HEK293 (cell line): ENCODE results near the gene TCERG1.
A peak's percentile ranks its signal among the peaks of the same experiment; 100 is the strongest.

Experiments
- CTCF ChIA-PET: fragments of 350-600 bp; formaldehyde crosslinking; extraction: SDS; loops from one replicate; lab custom pipeline; 2021; ENCODE audit warnings: antibody characterized with exemption; lab: Yijun Ruan, JAX
- POLR2A ChIA-PET: fragments of 300-600 bp; formaldehyde crosslinking; extraction: SDS; loops from one replicate; lab custom pipeline; 2020; ENCODE audit warnings: antibody characterized with exemption, inconsistent platforms; lab: Yijun Ruan, JAX
- H3K27ac ChIP-seq: fragments of 200-500 bp; sonication (Bioruptor generic); 2 replicates; pipeline ENCODE4 v1.5.1; 2014; ENCODE audit warnings: low read depth, low read length, control low read depth, inconsistent platforms; ENCODE audit errors: extremely low read depth
- H3K36me3 ChIP-seq, 2 experiments: fragments of 200-500 bp in 1 of 2; sonication (Bioruptor generic) in 1 of 2; 1 replicate in 1 of 2; 2 replicates in 1 of 2; pipeline ENCODE4 v1.5.1; 2014 to 2017; ENCODE audit warnings: inconsistent platforms in 2 of 2, low read length in 2 of 2; ENCODE audit not compliant: control insufficient read depth in 2 of 2, insufficient read depth in 1 of 2
- H3K4me1 ChIP-seq: fragments of 200-500 bp; sonication (Bioruptor generic); 2 replicates; pipeline ENCODE4 v1.5.1; 2014; ENCODE audit warnings: mild to moderate bottlenecking, low read length, inconsistent platforms; ENCODE audit not compliant: control insufficient read depth, insufficient read depth
- H3K4me3 ChIP-seq: 2 replicates; pipeline ENCODE4 v1.5.1; 2011; ENCODE audit warnings: low read depth, mild to moderate bottlenecking, control low read depth, low read length, moderate library complexity
- H3K9me3 ChIP-seq: fragments of 200-500 bp; sonication (Bioruptor generic); 2 replicates; pipeline ENCODE4 v1.5.1; 2014; ENCODE audit warnings: low read depth, low read length, inconsistent platforms; ENCODE audit not compliant: control insufficient read depth, insufficient read depth
- CTCF ChIP-seq: fragments of 450-650 bp; formaldehyde crosslinking; IDR thresholded peaks from 2 replicates; pipeline ENCODE4 v1.5.1; 2016; ENCODE audit warnings: missing biosample characterization, missing genetic modification characterization
- PRDM10 ChIP-seq: fragments of 450-650 bp; formaldehyde crosslinking; IDR thresholded peaks from 2 replicates; pipeline ENCODE4 v1.5.1; 2016; ENCODE audit warnings: missing biosample characterization, missing genetic modification characterization
- SCRT1 ChIP-seq: fragments of 450-650 bp; formaldehyde crosslinking; IDR thresholded peaks from 2 replicates; pipeline ENCODE4 v1.5.1; 2016; ENCODE audit warnings: missing biosample characterization, missing genetic modification characterization, borderline replicate concordance
- SCRT2 ChIP-seq: fragments of 450-650 bp; formaldehyde crosslinking; IDR thresholded peaks from 2 replicates; pipeline ENCODE4 v1.5.1; 2016; ENCODE audit warnings: missing biosample characterization, missing genetic modification characterization
- ZBTB11 ChIP-seq: fragments of 450-650 bp; formaldehyde crosslinking; conservative IDR thresholded peaks from 2 replicates; pipeline ENCODE4 v1.5.1; 2016; ENCODE audit warnings: low read depth, missing biosample characterization, missing genetic modification characterization
- ZBTB48 ChIP-seq: fragments of 450-650 bp; formaldehyde crosslinking; IDR thresholded peaks from 2 replicates; pipeline ENCODE4 v1.5.1; 2016; ENCODE audit warnings: missing biosample characterization, missing genetic modification characterization
- ZNF580 ChIP-seq: fragments of 450-650 bp; formaldehyde crosslinking; IDR thresholded peaks from 2 replicates; pipeline ENCODE4 v1.5.1; 2016; ENCODE audit warnings: missing biosample characterization, missing genetic modification characterization
- ZNF654 ChIP-seq: fragments of 450-650 bp; formaldehyde crosslinking; IDR thresholded peaks from 2 replicates; pipeline ENCODE4 v1.5.1; 2016; ENCODE audit warnings: low read depth, missing biosample characterization, missing genetic modification characterization
- ZNF660 ChIP-seq: fragments of 450-650 bp; IDR thresholded peaks from 2 replicates; pipeline ENCODE4 v1.5.1; 2018; ENCODE audit warnings: missing biosample characterization, mild to moderate bottlenecking, missing genetic modification characterization
- ZNF677 ChIP-seq: fragments of 450-650 bp; IDR thresholded peaks from 2 replicates; pipeline ENCODE4 v1.5.0; 2018; ENCODE audit warnings: missing biosample characterization, mild to moderate bottlenecking, missing genetic modification characterization, moderate library complexity
- ZNF768 ChIP-seq: fragments of 450-650 bp; formaldehyde crosslinking; IDR thresholded peaks from 2 replicates; pipeline ENCODE4 v1.5.1; 2018; ENCODE audit warnings: missing biosample characterization, mild to moderate bottlenecking, missing genetic modification characterization
- ZSCAN5A ChIP-seq: fragments of 450-650 bp; formaldehyde crosslinking; IDR thresholded peaks from 2 replicates; pipeline ENCODE4 v1.5.1; 2016; ENCODE audit warnings: missing biosample characterization, missing genetic modification characterization

Gene TCERG1

GRCh38 chr5:146529984-146530383 lies 82.9 kb downstream of the TCERG1 start:
- POLR2A ChIA-PET, result no interaction called here
- TF ChIP-seq ZNF580 (tag by site-specific recombination) (no peak), PRDM10 (peak; percentile 14; the same call in 1 of the 2 replicates)
- Histone ChIP-seq H3K36me3 (no peaks in the 10 kb centered on the region), H3K4me1 (no peaks in the 10 kb centered on the region), H3K9me3 (no peaks in the 10 kb centered on the region), H3K4me3 (no peak overlapping the region), H3K27ac (no peak overlapping the region)
- CTCF ChIA-PET, result interaction anchor here (0.6 to 7.0 kb wide), 4 partner anchors 114 to 1047 kb away, joined by 3 to 94 read pairs (median 28); no protein-coding TSS in a partner anchor

GRCh38 chr5:146533260-146533857 lies 86.2 kb downstream of the TCERG1 start:
- POLR2A ChIA-PET, result no interaction called here
- no peaks in the 10 kb centered on the region for H3K9me3 ChIP-seq
- TF ChIP-seq SCRT2 (tag by site-specific recombination) (peak; percentile 55), SCRT1 (tag by site-specific recombination) (no peak; the same call in 1 of the 2 replicates), CTCF (tag by site-specific recombination) (peak; percentile 70; the same call in 1 of the 2 replicates), ZNF768 (tag by site-specific recombination) (peak; percentile 55; the same call in 1 of the 2 replicates), ZNF654 (tag by site-specific recombination) (peak; percentile 88), ZNF660 (peak; percentile 50; the same call in 1 of the 2 replicates)
- TF ChIP-seq, all 188 proteins: peak for 5
- CTCF ChIA-PET, result interaction anchor here (0.5 to 7.0 kb wide), 38 partner anchors 9 to 1045 kb away, joined by 3 to 94 read pairs (median 3); partner anchors contain the start of gene GPR151
- Histone ChIP-seq H3K4me1 (no peaks in the 10 kb centered on the region), H3K4me3 (no peak overlapping the region), H3K27ac (no peak overlapping the region), H3K36me3 (no peaks in the 10 kb centered on the region)

- no peak overlapping the region for H3K27ac ChIP-seq
- H3K9me3 ChIP-seq, result no peaks in the 10 kb centered on the region
- ChIA-PET POLR2A (no interaction called here), CTCF (interaction anchor here (0.5 to 7.0 kb wide), 33 partner anchors 9 to 1044 kb away, joined by 3 to 94 read pairs (median 4); partner anchors contain the start of gene GPR151)
- no peak overlapping the region for H3K4me3 ChIP-seq
- H3K4me1 ChIP-seq, result no peaks in the 10 kb centered on the region
- H3K36me3 ChIP-seq, result no peaks in the 10 kb centered on the region
- TF ChIP-seq ZSCAN5A (tag by site-specific recombination) (no peak), ZNF677 (no peak), ZBTB48 (no peak), ZBTB11 (no peak)
Observed at GRCh38 chr5:146533882-146534281, 86.7 kb downstream of the TCERG1 start.
